Measurements from ENCODE around the gene SLC39A6. TPM values are rescaled to one million over a fixed set of nuclear protein-coding genes. Genes with fewer than 3 reads are reported as not detected.

SLC39A6 gene
- total RNA-seq, 1 donor = 133 TPM

- Histone ChIP-seq H3K4me3 (ENCODE audit: insufficient read depth, low read length) (no peak overlapping the region), H3K9me3 (ENCODE audit: low read depth, low read length) (no peaks in the 10 kb centered on the region), H3K4me1 (ENCODE audit: insufficient read depth, low read length) (peaks cover 53% of the 10 kb centered on the region), H3K36me3 (ENCODE audit: insufficient read depth, low read length) (peaks cover 55% of the 10 kb centered on the region), H3K4me2 (ENCODE audit: insufficient read depth, low read length) (peak overlapping the region; percentile 51), H3K27me3 (ENCODE audit: insufficient read depth, low read length) (no peaks in the 10 kb centered on the region), H3K79me2 (ENCODE audit: insufficient read depth, low read length) (peaks cover 4% of the 10 kb centered on the region), H2AFZ (ENCODE audit: low read length) (no peak overlapping the region), H4K20me1 (ENCODE audit: insufficient read depth, low read length) (no peaks in the 10 kb centered on the region), H3K27ac (ENCODE audit: low read depth, low read length) (peak overlapping the region; percentile 90)
- DNase-seq (ENCODE audit: insufficient read length, low spot score, missing footprints) = no peak
- TF ChIP-seq, protein P1, sequence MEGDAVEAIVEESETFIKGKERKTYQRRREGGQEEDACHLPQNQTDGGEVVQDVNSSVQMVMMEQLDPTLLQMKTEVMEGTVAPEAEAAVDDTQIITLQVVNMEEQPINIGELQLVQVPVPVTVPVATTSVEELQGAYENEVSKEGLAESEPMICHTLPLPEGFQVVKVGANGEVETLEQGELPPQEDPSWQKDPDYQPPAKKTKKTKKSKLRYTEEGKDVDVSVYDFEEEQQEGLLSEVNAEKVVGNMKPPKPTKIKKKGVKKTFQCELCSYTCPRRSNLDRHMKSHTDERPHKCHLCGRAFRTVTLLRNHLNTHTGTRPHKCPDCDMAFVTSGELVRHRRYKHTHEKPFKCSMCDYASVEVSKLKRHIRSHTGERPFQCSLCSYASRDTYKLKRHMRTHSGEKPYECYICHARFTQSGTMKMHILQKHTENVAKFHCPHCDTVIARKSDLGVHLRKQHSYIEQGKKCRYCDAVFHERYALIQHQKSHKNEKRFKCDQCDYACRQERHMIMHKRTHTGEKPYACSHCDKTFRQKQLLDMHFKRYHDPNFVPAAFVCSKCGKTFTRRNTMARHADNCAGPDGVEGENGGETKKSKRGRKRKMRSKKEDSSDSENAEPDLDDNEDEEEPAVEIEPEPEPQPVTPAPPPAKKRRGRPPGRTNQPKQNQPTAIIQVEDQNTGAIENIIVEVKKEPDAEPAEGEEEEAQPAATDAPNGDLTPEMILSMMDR (IDR thresholded peaks at IDR 0.05; ENCODE audit: extremely low read depth, low read depth, low read length) = no peak
Measured at GRCh38 chr18:36157441-36157840, 28.3 kb upstream of the SLC39A6 start.

GRCh38 chr18:36155851-36156757 lies 27.0 kb upstream of the SLC39A6 start:
- Histone ChIP-seq H3K4me2 (ENCODE audit: insufficient read depth, low read length) (peak overlapping the region; percentile 39), H3K27ac (ENCODE audit: low read depth, low read length) (peak overlapping the region; percentile 90), H3K79me2 (ENCODE audit: insufficient read depth, low read length) (peaks cover 4% of the 10 kb centered on the region), H2AFZ (ENCODE audit: low read length) (no peak overlapping the region), H3K9me3 (ENCODE audit: low read depth, low read length) (no peaks in the 10 kb centered on the region), H3K36me3 (ENCODE audit: insufficient read depth, low read length) (peaks cover 50% of the 10 kb centered on the region), H4K20me1 (ENCODE audit: insufficient read depth, low read length) (no peaks in the 10 kb centered on the region), H3K4me1 (ENCODE audit: insufficient read depth, low read length) (peaks cover 61% of the 10 kb centered on the region), H3K4me3 (ENCODE audit: insufficient read depth, low read length) (no peak overlapping the region), H3K27me3 (ENCODE audit: insufficient read depth, low read length) (no peaks in the 10 kb centered on the region)
- TF ChIP-seq, protein P1 (IDR thresholded peaks at IDR 0.05; ENCODE audit: extremely low read depth, low read depth, low read length) = no peak
- DNase-seq (ENCODE audit: insufficient read length, low spot score, missing footprints) = no peak

DNA sequence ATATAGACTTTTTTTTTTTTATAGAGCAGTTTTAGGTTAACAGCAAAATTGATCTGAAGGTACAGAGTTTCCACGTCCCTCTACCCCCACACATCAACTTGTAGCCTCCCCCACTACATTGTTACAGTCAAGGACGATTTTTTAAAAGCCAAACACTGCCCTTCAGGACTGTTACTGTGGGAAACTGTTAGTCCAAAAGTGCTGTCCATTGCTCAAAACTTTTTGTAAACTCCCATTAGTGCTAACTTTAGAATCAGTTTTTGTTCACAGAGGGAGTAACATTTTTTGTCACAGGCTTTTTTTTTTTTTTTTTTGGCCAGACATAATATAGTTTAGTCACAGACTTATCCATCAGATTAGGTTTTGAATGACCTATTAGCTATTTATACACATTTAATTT lies 24.6 kb upstream of the SLC39A6 start:
- H3K9me3 ChIP-seq (ENCODE audit: low read depth, low read length) = no peaks in the 10 kb centered on the region
- H3K79me2 ChIP-seq (ENCODE audit: insufficient read depth, low read length) = no peaks in the 10 kb centered on the region
- no peak overlapping the region for H3K4me3 ChIP-seq (ENCODE audit: insufficient read depth, low read length)
- peak overlapping the region; percentile 74 for H3K4me2 ChIP-seq (ENCODE audit: insufficient read depth, low read length)
- peaks cover 60% of the 10 kb centered on the region for H3K4me1 ChIP-seq (ENCODE audit: insufficient read depth, low read length)
- peak overlapping the region; percentile 98 for H3K27ac ChIP-seq (ENCODE audit: low read depth, low read length)
- H2AFZ ChIP-seq (ENCODE audit: low read length) = no peak overlapping the region
- H3K27me3 ChIP-seq (ENCODE audit: insufficient read depth, low read length) = no peaks in the 10 kb centered on the region
- peaks cover 43% of the 10 kb centered on the region for H3K36me3 ChIP-seq (ENCODE audit: insufficient read depth, low read length)
- TF ChIP-seq, protein P1 (IDR thresholded peaks at IDR 0.05; ENCODE audit: extremely low read depth, low read depth, low read length) = no peak
- DNase-seq (ENCODE audit: insufficient read length, low spot score, missing footprints) = no peak
- no peaks in the 10 kb centered on the region for H4K20me1 ChIP-seq (ENCODE audit: insufficient read depth, low read length)

DNA sequence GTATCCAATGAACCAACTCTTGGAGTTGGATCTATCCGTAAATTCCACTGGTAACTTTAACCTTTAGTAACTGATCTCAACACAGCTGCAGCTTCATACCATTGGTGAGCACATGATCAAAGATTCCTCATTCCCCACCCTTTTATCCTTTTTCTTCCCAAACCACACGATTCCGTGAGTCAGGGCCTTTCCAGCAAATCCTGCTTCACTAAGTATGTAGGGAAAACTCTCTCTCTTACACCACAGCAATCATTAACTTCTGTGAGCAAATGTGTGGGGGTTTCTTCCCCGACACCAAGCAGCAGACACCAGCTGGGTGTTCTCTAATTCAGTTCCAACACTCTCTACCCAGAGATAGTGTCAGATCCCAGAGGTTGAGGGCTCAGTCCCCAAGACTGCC lies 24.1 kb upstream of the SLC39A6 start:
- Histone ChIP-seq H3K27ac (ENCODE audit: low read depth, low read length) (peak overlapping the region; percentile 98), H3K9me3 (ENCODE audit: low read depth, low read length) (no peaks in the 10 kb centered on the region), H2AFZ (ENCODE audit: low read length) (peak overlapping the region; percentile 58), H3K36me3 (ENCODE audit: insufficient read depth, low read length) (peaks cover 47% of the 10 kb centered on the region), H3K27me3 (ENCODE audit: insufficient read depth, low read length) (no peaks in the 10 kb centered on the region), H3K4me2 (ENCODE audit: insufficient read depth, low read length) (peak overlapping the region; percentile 74), H3K79me2 (ENCODE audit: insufficient read depth, low read length) (no peaks in the 10 kb centered on the region), H4K20me1 (ENCODE audit: insufficient read depth, low read length) (no peaks in the 10 kb centered on the region), H3K4me3 (ENCODE audit: insufficient read depth, low read length) (peak overlapping the region; percentile 39), H3K4me1 (ENCODE audit: insufficient read depth, low read length) (peaks cover 54% of the 10 kb centered on the region)
- DNase-seq (ENCODE audit: insufficient read length, low spot score, missing footprints) = peak; percentile 82
- TF ChIP-seq, protein P1 (IDR thresholded peaks at IDR 0.05; ENCODE audit: extremely low read depth, low read depth, low read length) = no peak
